Measurements from ENCODE around the gene EXPH5.
A peak's percentile ranks its signal among the peaks of the same experiment; 100 is the strongest.

The EXPH5 gene

DNA sequence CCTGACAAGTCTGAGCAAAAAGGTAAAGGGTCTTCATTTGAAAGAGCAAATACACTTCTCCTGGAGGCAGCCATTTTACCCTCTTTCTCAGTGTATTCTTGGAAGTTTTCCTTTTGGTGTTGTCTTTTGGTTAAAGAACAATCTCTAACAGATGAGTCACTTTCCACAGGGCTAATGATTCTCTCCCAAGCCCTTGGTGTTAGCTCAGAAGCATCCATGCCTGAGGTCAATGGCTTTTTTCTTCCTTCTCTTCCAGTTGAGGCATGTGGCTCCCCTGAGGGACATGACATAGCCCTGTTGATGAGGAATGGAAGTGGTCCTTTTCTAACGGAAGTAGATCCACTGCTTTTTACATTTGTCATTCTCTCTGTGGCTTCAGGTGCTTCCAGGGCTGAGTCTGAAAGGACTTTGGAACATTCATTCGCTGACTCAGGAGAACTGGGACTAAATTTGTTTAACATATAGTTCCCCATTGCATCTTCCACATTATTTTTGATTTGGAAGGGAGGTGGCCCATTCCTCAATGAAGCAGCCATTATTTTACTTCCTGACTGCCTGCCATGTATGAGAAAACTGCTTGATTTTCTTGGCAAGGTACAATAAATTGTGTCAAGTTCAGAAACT is 81.6 kb downstream of the EXPH5 start:
- no peak for DNase-seq

DNA sequence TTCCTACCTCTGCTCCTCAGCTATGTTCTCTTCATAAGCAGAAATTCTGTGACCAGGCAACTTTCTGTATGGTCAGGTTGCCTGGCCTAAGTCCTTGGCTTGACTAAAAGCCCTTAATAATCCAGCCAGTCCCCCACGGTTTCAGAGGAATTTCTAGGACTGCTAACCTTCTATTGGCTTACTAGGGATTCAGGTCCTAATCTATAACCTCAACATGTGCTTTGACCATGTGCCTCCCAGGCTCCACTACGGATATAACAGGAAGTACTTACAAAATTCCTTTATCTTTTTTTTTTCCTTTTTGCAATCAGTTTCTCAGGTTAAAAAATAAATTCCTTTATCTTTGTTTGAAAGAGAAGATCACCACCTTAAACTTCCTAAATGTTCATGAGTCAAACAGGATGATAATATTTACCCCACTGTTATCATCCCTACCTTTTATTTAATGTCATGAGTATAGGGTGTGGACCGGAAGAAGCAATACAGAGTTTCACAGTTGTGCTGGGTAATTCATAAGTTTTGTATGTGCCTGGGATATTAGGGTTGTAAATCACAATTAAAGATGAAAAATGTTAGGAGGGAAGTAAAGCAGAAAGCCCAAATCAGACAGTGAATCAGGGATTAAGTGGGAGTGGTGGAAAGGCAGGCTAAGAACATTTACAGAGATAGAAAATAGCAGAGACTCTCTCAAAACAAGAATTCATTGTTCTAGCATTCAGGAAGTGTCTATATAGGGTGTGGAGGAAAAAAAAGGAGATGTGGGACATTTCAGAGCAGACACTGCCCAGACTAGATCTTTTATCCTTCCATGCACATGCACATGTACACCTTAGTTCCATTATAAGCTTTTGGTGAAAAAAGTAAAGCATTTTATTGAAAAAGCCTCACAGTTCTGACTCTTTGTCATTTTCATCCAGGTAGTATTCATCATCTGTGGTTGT is 84.6 kb downstream of the EXPH5 start:
- DNase-seq = no peak

DNA sequence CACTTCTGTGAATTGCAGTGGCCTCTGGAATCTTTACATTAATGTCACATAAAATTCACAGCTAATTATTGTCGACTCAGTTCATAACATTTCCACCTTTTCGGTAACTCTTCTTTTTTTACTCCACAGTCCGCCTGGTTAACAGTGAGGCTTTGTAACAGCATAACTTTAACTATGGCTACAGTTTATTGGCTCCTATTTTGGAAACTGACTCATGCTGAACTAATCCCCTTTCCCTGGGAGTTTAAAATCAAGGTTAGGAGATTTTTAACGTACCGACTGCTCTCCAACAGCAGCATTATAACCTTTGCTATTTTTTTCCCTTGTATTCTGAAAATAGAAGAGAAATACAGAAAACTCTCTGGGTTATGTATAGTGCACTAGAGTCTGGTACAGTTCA is 92.2 kb downstream of the EXPH5 start:
- no peak for DNase-seq

DNA sequence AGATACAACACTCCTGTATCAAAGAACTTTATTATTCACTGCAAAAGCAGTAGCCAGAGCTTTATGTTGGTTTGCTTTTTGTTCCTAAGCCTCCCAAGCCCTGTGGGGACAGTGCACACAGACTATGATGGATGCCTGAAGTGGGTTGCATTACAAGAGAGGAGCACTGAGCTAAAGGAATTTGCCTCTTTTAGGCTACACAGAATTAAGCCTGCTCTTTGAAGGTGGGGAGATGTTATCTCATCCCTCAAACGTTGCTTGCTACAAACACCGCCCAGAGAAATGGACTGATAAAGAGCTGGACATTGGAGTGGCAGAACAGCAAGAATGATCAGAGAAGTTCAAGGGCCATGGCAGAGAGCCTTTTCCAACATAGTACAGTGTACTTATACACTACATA is 92.8 kb downstream of the EXPH5 start:
- no peak for DNase-seq

DNA sequence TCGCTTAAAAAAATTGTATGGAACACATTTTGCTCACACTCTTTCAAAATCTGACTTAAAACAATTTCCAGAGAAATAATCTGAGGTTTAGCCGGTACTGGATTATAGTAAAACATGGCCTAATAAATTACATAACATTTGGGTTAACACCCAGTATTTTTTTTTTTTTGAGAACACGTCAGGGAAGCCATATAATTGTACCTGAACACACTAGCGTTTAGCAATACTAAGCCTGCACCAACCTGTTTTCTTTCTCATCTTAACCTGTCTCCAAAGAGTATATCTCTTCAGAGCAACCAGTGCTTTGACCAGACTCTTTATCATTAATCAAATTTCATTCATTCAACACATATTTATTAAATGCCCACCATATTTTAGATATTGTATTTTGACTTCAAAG is 93.4 kb downstream of the EXPH5 start:
- no peak for DNase-seq

DNA sequence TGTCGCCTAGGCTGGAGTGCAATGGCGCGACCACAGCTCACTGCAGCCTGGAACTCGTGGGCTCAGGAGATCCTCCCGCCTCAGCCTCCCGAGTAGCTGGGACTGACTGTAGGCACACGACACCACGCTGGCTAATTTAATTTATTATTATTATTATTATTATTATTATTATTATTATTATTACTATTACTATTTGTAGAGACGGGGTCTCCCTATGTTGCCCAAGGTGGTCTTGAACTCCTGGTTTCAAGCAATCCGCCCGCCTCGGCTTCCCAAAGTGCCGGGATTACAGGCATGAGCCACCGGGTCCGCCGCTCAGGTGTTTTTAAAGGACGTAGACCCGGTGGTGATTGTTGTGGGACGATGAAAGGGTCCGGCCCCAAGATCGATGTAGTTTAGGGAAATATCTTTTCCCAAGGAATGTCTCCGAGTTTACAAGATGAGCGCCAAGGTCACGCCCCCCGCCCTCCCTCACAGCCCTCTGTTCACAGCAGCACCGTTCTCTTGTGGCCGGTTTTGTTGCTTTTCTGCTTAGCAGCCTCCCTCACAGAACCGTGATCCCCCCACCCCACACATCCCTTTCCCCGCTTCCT is 94.7 kb downstream of the EXPH5 start:
- no peak for DNase-seq

DNA sequence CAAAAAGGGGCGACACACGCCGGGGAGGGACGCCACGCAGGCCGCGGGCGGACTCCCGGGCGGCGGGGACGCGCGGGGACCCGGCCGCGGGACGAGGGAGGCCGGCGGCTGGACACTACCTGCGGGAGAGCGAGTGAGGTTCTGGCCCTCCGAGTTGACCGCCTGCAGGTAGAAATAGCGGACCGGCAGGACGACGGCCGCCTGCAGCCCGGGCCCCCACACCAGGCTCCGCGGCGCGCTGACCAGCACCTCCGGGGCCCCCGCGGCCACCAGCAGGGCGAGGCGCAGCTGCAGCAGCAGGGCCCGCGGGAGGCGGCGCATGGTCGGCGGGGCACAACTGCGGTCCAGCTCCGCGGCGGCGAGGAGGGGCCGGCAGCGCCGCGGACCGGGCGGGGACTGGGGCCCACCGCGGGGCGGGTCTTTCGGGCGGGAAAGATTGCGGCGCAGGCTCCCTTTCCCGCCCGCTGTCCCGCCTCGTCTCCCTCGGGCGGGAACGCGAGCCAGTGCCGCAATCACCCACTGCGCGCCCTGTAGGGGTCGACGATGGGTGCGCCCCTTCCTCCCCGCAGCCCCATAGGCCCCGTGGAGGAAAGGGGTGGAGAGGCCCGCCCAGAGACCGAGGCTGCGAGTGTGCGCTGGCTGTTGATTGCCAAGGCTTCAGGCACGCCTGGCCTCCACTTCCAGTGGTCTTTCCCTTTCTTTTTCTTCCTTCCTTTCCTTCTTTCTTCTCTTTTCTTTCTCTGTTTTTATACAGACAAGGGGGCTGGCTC is 95.3 kb downstream of the EXPH5 start, which contains the start of gene POGLUT3:
POGLUT3 (minus strand) TSS at position 339 of the 770 bp plus-strand sequence; CDS start at position 321, 18 bp downstream.
- peak; percentile 11 to 53 (median 38) for DNase-seq

DNA sequence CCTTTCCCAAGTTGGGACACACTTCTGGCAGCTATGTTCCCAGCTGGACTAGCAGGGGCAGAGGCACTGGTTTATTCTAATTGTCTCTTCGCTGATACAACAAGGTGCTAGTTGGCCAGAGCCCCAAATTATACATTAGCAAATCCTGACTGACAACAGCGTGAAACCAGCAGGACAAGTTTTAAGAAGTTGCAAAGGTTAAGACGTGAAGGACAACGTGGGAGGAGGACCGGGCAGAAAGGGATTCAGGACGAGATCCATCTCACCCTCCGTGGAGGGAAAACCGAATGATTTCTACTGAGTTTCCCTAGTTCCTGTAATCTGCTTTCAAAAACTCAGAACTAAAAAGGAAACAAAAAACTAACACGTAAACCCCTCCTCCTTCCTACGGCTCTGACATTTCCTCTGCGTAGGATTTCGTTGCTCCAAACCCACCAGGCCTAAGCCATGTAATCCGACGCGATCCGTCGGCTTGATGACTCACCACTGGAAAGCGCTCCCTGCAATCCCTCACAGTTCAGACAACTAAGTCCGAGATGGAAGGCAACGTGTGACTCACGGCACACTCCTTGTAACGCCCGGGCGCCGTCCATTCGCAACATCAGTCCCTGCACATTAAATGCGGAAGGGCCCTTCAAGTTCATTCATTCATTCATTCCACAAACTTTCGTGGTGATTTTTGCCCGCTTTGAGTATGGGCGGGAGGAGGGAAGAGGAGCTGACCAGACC is 96.1 kb downstream of the EXPH5 start:
- DNase-seq = peak; percentile 46 to 85 (median 65)

DNA sequence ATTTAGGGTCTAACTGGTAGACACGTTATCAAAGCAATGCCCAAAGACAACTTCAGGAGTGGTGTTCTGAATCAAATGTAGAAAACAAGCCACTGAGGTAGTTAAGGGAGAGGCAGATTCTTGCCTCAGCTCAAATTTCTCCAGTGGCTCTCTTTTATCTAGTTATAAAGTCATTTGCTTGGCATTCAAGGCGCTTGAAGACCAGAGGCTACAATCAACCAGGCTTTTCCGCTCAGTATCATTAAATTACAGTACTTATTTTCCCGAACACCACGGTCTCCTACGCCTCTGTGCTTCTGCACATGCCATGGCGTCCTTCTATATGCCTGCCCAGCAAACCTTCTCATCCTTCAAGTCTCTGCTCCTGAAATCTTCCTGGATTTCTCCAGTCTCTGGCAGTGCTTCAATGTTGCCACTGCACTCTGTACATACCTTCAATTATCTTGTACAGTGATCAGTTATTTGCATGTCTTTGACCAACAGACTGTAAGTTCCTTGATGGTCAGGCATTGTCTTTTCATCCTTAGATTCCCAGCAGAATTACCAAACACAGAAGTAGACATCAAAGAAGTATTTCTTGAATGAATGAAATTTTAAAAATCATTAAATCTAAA is 96.8 kb downstream of the EXPH5 start:
- no peak for DNase-seq

DNA sequence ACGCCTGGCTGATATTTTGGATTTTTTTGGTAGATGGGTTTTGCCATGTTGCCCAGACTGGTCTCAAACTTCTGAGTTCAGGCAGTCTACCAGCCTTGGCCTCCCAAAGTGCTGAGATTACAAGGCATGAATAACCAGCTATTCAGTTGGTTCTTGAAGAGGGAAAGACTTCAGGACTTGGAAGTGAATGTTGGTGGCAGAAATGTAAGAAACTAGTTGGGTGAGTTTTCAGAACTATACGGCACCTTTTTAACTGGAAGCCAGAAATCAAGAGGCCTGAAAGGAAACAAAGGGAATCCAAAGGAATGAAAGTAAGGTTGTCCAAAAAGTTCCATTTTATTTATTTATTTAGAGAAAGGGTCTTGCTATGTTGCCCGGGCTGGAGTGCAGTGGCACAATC is 98.2 kb downstream of the EXPH5 start:
- DNase-seq = no peak

DNA sequence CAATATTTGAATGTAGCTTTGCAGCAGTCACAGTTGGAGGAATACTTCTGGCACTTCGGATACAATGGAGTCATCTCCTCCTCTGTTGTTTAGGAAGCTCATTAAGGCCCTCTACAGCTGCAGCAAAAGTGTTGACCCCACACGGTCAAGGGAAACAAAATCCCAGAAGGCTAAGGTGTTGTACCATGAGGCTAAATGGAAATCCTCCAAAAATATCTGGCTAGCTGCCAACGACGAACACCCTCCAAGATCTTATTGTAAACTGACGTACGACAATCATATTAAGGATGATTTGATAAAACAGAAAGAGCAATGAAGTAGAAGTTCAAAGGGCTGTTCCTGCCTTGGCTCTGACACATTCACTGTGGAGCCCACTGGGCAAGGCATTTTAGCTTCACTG is 99.4 kb downstream of the EXPH5 start:
- DNase-seq = no peak

DNA sequence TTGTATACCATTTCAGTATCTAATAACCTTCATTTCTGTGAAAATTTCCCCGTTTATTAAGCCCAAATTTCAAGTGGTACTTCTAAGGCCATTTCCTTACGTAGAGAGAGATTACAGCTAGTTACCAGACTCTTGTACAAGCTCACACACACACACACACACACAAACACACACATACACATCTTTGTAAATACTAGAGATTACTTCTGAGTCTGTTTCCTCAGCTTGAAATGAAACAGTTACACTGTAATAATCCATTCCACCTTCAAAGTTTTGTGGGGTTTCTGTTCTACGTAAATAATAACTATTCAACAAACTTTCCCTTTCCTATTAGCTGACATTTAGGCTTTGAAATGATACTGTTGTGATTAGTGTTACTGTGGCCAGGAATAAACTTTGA is 101.6 kb downstream of the EXPH5 start:
- no peak for DNase-seq

DNA sequence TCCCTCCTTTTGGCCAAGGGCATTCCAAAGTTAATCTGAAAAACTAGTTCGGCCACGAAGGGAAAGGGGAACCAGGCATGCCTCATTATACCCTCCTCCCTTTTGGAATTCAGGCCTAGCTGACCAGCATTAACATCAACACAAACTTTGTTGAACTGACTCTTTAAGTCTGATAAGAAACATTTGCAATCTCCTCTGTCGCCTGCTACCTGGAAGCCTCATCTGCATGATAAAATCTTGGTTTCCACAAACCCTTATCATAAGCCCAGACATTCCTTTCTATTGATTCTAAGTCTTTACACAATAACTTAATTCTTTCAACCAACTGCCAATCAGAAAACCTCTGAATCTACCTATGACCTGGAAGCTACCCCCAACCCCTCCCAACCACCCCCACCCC is 106.7 kb downstream of the EXPH5 start:
- DNase-seq = no peak

DNA sequence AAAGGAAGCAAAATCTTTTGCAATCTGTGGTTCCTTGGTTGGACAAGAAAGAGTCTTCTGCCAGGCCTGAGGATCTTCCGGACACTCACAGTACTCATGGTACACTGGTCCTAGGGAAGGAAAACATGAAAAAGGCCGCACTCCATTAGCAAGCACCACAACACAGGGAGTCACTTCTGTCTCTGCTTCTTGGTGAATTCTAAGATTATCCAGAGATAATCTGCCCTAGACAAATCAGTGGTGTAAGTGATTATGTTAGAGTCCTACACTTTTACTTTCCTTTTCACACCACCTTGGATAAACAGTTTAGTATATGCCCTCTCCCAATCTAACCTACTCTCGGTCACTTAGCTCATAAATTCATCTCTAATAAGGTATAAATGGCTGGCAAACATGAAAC is 107.2 kb downstream of the EXPH5 start:
- no peak for DNase-seq

DNA sequence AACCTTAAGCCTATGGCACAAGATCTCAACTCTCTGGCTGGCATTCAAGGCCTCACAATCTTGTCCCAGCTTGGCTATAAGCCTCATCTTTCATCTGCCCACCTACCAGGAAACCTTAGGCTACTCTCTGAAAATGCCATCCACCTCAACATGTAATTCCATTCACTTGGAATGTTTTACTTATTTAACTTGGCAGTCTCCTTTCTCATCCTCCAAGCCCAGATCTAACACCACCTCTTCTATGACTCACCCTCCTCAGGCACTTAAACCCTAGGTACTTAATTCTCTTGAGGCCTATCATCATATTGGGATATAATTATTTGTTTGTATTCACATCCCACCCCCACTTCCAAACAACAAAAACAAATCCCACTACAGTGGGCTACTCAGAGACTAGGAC is 110.4 kb downstream of the EXPH5 start:
- no peak for DNase-seq

DNA sequence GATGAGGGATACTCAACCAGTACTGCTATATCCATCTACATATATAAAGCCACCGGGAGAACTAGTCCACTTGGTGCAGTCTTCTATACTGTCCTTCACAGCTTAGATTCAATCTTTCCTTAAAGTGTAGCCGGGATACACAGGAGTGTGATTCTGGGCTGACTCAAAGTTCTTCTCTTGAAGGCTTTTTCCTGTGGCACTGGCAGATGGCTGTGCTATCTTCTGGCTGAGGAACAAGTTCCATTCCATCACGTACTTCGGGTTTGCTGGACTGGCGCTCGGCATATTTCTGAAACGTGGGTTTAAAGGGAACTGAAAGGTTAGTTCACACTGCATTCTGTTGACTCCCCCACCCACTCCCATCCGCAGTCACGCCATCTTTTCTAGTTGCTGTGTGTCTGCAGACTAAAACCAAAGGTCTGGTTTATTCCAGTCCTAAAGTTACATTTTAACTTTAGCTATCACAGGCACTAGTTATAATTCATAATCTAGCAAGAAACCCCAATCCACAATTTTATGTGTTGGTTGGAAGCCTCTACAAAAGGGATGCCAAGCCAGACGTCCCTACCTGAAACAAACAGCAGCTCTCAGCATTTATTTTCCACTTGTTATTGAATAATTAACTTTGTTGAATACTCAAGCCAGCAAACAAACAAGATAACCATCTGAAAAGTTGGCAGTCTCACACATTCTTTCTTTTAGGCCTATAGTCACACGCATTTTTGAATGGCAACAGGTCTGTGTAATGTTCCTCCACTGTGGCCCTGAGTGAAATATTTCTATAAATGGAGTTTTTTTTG is 118.7 kb downstream of the EXPH5 start:
- no peak for DNase-seq

DNA sequence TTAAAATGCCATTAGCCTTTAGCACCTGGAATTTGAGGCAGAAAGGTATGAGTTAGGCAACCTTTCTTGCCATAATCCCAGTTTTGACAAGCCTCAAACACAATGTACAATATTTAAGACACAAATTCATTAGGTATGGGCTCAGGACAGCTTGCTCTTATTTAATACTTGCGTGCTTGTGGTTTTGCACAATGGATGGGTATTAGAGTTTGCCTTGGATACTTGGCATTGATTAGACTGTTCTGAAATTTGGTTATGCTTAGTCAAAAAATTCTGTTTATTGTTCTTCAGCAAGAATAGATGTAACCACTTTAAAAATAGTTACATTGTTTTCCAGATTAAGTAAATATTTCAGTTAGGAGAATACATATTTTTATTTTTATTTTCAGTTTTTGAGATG is 120.9 kb downstream of the EXPH5 start:
- no peak for DNase-seq

DNA sequence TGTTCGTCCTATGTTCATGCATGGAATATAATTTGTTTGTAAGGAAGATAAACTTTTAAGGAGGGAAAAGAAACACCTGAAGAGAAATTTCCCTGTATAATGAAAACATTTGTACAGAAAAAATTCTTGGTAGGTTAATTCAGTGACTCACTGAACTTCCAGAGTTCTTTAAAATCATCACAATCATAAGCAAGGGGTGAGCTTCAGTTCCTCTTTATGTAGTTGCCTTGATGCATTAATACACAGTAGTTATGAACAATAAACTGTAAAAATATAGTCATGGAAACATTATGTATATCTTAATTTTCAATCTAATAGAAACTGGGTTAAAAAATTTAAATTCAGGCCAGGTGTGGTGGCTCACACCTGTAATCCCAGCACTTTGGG is 125.1 kb downstream of the EXPH5 start:
- no peak for DNase-seq

DNA sequence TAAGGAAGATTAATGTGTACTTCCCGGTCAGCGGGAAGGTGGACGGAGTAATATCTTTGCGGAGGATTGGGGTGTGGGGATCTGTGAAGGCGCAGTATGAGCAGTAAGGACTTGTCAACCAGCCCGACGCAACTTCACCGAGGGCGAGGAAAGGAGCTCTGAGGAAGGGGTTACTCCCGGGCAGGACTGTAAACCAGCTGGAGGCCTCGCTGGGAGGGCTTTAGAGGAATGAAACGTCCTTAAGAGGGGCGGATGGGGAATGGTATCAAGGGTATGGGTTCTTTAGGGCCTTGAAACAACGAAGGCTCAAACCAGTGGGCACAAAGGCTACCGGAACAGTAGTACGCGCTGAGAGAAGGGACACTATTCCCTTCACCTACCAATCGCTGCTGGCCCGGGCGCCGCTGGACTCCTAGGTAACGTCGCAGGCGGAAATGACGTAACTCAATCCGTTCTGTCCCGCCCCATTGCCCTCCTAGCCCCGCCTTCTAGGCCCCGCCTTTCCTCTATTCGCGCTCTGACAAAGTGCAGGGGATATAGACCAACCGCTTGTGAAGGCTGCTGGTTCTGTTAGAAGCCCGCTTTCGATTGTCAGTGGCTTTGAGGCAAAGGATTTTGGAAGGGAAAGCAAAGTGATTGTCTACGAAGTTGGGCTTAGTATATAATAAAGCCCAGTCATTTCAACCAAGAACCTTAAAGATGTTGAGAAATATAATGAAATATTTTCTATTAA is 126.3 kb downstream of the EXPH5 start, which contains the start of gene C11orf65:
C11orf65 (minus strand) TSS at position 439 of the 733 bp plus-strand sequence. CDS start 5,970 bp downstream, outside the sequence.
- DNase-seq = peak; percentile 86 to 96 (median 91)

DNA sequence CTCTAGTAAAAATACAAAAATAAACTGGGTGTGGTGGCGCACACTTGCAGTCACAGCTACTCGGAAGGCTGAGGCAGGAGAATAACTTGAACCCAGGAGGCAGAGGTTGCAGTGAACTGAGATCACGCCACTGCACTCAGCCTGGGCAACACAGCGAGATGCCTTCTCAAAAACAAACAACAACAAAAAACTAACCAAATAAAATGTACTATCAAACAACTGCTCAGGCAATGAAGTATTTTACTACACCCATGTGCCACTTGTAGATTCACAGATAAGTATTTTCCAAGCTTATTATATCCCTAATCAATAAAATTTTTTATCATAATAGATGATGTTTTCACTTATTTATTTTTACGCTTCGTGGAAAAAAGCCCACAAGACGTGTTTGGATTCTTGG is 127.2 kb downstream of the EXPH5 start:
- no peak for DNase-seq
